Measurements from ENCODE around the gene DLAT. TPM values are rescaled to one million over a fixed set of nuclear protein-coding genes. Genes with fewer than 3 reads are reported as not detected.
"Not testable (repeated sequence)": the region's sequence is repeated elsewhere in the genome, so short reads cannot be mapped to it uniquely, and the experiment has no call there.

DLAT gene
- total RNA-seq, 2 experiments from 2014 or later = 26.2 to 26.7 TPM

DNA sequence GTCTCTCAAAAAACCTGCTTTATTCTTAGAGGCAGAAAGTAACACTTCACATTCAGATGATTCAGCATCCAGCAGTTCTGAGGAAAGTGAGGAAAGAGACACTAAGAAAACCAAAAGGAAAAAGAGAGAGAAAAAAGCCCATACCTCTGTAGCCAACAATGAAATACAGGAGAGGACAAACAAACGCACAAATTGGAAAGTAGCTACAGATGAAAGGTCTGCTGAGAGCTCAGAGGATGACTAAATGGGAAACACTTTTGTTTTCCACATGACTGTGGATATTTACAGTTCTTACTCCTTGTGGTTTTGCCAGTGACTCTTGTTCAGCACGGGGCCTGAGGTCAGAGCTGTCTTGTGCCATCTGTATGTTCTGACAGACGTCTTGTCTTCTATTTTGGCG is 57.5 kb downstream of the DLAT start:
- peaks cover 49% of the 10 kb centered on the region for H3K4me1 Mint-ChIP-seq
- peak; percentile 21 for DNase-seq
- peaks cover 75% of the 10 kb centered on the region for H3K36me3 Mint-ChIP-seq (ENCODE audit: low read depth)
- no peaks in the 10 kb centered on the region for H3K9me3 Mint-ChIP-seq
- H3K27ac Mint-ChIP-seq = peak overlapping the region; percentile 50
- CTCF ChIA-PET = interaction anchor here (1.0 to 1.2 kb wide), 3 partner anchors 8 to 151 kb away, joined by 3 to 4 read pairs (median 4); partner anchors contain the start of gene NKAPD1
- POLR2A ChIA-PET = interaction anchor here (0.6 to 1.6 kb wide), 3 partner anchors 8 to 151 kb away, joined by 3 to 7 read pairs (median 5); partner anchors contain the start of genes NKAPD1 and PIH1D2
- H3K27me3 Mint-ChIP-seq = no peaks in the 10 kb centered on the region
- no peak overlapping the region for H3K4me3 Mint-ChIP-seq

DNA sequence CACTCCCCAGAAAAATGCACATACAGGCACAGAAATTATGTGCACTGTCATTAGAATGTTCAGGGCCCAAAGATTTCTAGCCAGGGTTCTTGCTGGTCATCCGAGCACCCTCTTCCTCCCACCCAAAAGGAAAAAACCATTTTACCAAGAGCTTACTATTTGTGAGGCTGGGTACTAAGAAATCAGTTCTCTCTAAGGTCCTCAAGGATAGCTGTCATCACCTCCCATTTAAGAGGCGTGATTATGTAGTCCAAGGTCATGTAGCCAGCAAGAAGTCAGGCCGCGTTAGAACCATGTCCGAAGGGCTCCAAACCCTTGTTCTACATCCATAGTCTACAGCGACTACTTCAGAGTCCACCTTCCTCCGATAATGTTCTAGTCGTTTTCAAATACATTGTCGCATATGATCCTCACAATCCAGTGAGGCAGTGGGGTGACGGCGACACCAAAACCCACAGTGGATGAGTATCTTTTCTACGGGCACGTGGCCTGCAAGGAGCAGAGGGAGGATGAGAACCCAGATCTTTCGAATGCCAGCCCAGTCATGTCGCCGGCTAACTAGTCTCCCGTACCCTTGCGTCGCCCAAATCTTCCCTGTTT is 60.7 kb downstream of the DLAT start:
- Mint-ChIP-seq H3K27me3 (no peaks in the 10 kb centered on the region), H3K36me3 (ENCODE audit: low read depth) (peaks cover 78% of the 10 kb centered on the region)
- CTCF ChIA-PET = interaction anchor here (0.6 to 1.5 kb wide), 3 partner anchors 8 to 154 kb away, joined by 3 to 7 read pairs (median 3); no protein-coding TSS in a partner anchor

GRCh38 chr11:112086422-112087191 is 61.4 kb downstream of the DLAT start, which contains the start of the genes SDHD and TIMM8B:
TSS of gene SDHD (plus strand) at chr11:112086873. CDS start at chr11:112086908, 35 bp downstream.
TSS of gene TIMM8B (minus strand) at chr11:112086756. CDS start at chr11:112086723, 33 bp downstream.
- POLR2A ChIA-PET = interaction anchor here (0.6 to 3.2 kb wide), 10 partner anchors 10 to 319 kb away, joined by 3 to 30 read pairs (median 3); partner anchors contain the start of genes DLAT, NKAPD1 and PIH1D2
- H3K27me3 Mint-ChIP-seq = no peaks in the 10 kb centered on the region
- peaks cover 72% of the 10 kb centered on the region for H3K4me1 Mint-ChIP-seq
- DNase-seq = peak; percentile 96
- peaks cover 83% of the 10 kb centered on the region for H3K36me3 Mint-ChIP-seq (ENCODE audit: low read depth)
- H3K27ac Mint-ChIP-seq = peak within 1 kb of the TSS; percentile 96
- no peaks in the 10 kb centered on the region for H3K9me3 Mint-ChIP-seq
- peak within 1 kb of the TSS; percentile 100 for H3K4me3 Mint-ChIP-seq
- CTCF ChIA-PET = interaction anchor here (0.6 to 1.5 kb wide), 3 partner anchors 9 to 155 kb away, joined by 3 to 7 read pairs (median 3); no protein-coding TSS in a partner anchor

More for the DNA sequence above, 60.7 kb downstream of the DLAT start:
- Mint-ChIP-seq H3K4me3 (peak overlapping the region; percentile 100), H3K4me1 (peaks cover 70% of the 10 kb centered on the region), H3K27ac (peak overlapping the region; percentile 96), H3K9me3 (no peaks in the 10 kb centered on the region)
- POLR2A ChIA-PET = interaction anchor here (1.0 to 3.2 kb wide), 7 partner anchors 10 to 159 kb away, joined by 3 to 30 read pairs (median 4); partner anchors contain the start of genes DLAT, NKAPD1 and PIH1D2
- DNase-seq = peak; percentile 56

DNA sequence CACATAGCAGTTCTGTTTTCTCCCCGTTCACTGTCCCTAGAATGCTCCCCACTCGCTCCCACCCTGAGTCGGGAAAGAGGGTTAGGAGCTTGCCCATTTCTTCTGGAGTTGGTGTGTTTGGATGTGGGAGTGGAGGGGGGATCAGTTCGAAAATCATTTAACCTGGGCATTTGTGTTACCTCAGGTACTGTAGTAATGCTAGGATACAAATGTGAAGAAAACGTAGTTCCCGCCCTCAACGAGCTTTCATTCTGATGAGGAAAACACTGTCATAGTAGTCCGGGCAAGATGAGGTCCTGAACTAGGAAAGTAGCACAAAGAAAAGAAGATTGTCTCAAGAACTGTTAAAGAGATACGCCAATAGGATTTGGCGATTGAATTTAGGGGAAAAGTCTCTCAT is 62.0 kb downstream of the DLAT start:
- no peaks in the 10 kb centered on the region for H3K9me3 Mint-ChIP-seq
- peaks cover 69% of the 10 kb centered on the region for H3K4me1 Mint-ChIP-seq
- peak overlapping the region; percentile 96 for H3K27ac Mint-ChIP-seq
- H3K36me3 Mint-ChIP-seq (ENCODE audit: low read depth) = peaks cover 86% of the 10 kb centered on the region
- H3K4me3 Mint-ChIP-seq = peak overlapping the region; percentile 100
- H3K27me3 Mint-ChIP-seq = no peaks in the 10 kb centered on the region
- DNase-seq = no peak
- POLR2A ChIA-PET = interaction anchor here (0.6 to 3.2 kb wide), 9 partner anchors 11 to 320 kb away, joined by 3 to 30 read pairs (median 3); partner anchors contain the start of genes NKAPD1 and PIH1D2
- CTCF ChIA-PET = interaction anchor here (1.5 kb wide), 1 partner anchor 155 kb away, joined by 7 read pairs; no protein-coding TSS in a partner anchor

- CTCF ChIA-PET = interaction anchor here (0.6 kb wide), 1 partner anchor 18 kb away, joined by 3 read pairs; no protein-coding TSS in a partner anchor
- POLR2A ChIA-PET = not testable (repeated sequence)
Measured at GRCh38 chr11:112095302-112095701, 70.1 kb downstream of the DLAT start.

GRCh38 chr11:112096194-112096593 is 71.0 kb downstream of the DLAT start:
- Mint-ChIP-seq H3K36me3 (ENCODE audit: low read depth) (peaks cover 38% of the 10 kb centered on the region), H3K27ac (no peak overlapping the region), H3K9me3 (no peaks in the 10 kb centered on the region), H3K4me1 (peaks cover 4% of the 10 kb centered on the region), H3K4me3 (no peak overlapping the region), H3K27me3 (no peaks in the 10 kb centered on the region)
- CTCF ChIA-PET = interaction anchor here (0.6 kb wide), 1 partner anchor 21 kb away, joined by 3 read pairs; no protein-coding TSS in a partner anchor
- DNase-seq = no peak
- POLR2A ChIA-PET = no interaction called here

More at GRCh38 chr11:112095302-112095701, 70.1 kb downstream of the DLAT start:
- H3K9me3 Mint-ChIP-seq, H3K4me3 Mint-ChIP-seq, DNase-seq, H3K27ac Mint-ChIP-seq, H3K27me3 Mint-ChIP-seq, H3K4me1 Mint-ChIP-seq: not testable (repeated sequence)
- peaks cover 46% of the 10 kb centered on the region for H3K36me3 Mint-ChIP-seq (ENCODE audit: low read depth)

DNA sequence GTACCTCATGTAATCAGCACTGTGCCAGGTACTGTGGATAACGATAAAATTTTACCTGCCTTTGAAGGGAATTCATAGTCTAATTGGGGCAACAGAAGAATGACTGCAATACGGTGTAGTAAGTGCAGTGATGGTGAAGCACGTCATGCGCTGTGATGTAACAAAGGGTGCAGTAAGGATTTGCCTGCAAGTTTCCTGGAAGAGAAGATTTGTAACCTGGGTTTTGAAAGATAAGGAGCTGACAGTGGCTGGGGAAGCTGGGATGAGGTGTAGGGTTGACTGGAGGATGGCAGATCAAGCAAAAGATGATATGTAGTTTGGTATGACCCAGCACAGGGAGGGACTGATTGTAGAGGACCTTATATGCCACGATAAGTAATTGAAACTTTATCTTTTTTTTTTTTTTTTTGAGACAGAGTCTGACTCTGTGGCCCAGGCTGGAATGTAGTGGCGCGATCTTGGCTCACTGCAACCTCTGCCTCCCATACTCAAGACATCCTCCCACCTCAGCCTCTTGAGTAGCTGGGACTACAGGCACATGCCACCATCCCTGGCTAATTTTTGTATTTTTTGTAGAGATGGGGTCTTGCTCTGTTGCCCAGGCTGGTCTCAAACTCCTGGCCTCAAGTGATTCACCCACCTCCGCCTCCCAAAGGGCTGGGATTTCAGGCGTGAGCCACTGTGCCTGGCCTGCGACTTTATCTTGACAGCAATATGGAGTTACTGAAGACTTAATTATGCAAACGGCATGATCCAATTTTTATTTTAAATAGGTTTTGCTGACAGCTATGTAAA is 72.7 kb downstream of the DLAT start:
- ChIA-PET CTCF (interaction anchor here (0.6 kb wide), 1 partner anchor 16 kb away, joined by 6 read pairs; no protein-coding TSS in a partner anchor), POLR2A (no interaction called here)
- no peak for DNase-seq

GRCh38 chr11:112100462-112100861 is 75.3 kb downstream of the DLAT start:
- no peaks in the 10 kb centered on the region for H3K9me3 Mint-ChIP-seq
- H3K4me3 Mint-ChIP-seq = no peak overlapping the region
- POLR2A ChIA-PET = no interaction called here
- CTCF ChIA-PET = interaction anchor here (0.7 kb wide), 1 partner anchor 180 kb away, joined by 3 read pairs; no protein-coding TSS in a partner anchor
- no peaks in the 10 kb centered on the region for H3K27me3 Mint-ChIP-seq
- no peak overlapping the region for H3K27ac Mint-ChIP-seq
- no peaks in the 10 kb centered on the region for H3K4me1 Mint-ChIP-seq
- peaks cover 14% of the 10 kb centered on the region for H3K36me3 Mint-ChIP-seq (ENCODE audit: low read depth)
- DNase-seq = no peak

More for the DNA sequence above, 72.7 kb downstream of the DLAT start:
- H3K36me3 Mint-ChIP-seq (ENCODE audit: low read depth) = peaks cover 22% of the 10 kb centered on the region
- no peaks in the 10 kb centered on the region for H3K9me3 Mint-ChIP-seq
- no peaks in the 10 kb centered on the region for H3K4me1 Mint-ChIP-seq
- no peak overlapping the region for H3K27ac Mint-ChIP-seq
- no peak overlapping the region for H3K4me3 Mint-ChIP-seq
- no peaks in the 10 kb centered on the region for H3K27me3 Mint-ChIP-seq

GRCh38 chr11:112103446-112103845 is 78.2 kb downstream of the DLAT start:
- H3K36me3 Mint-ChIP-seq (ENCODE audit: low read depth) = no peaks in the 10 kb centered on the region
- H3K27me3 Mint-ChIP-seq = no peaks in the 10 kb centered on the region
- POLR2A ChIA-PET = no interaction called here
- H3K27ac Mint-ChIP-seq = no peak overlapping the region
- no peak for DNase-seq
- CTCF ChIA-PET = interaction anchor here (1.0 to 1.8 kb wide), 3 partner anchors 9 to 118 kb away, joined by 3 to 5 read pairs (median 3); no protein-coding TSS in a partner anchor
- no peak overlapping the region for H3K4me3 Mint-ChIP-seq
- H3K4me1 Mint-ChIP-seq = no peaks in the 10 kb centered on the region
- no peaks in the 10 kb centered on the region for H3K9me3 Mint-ChIP-seq

- no peak for DNase-seq
- no peak overlapping the region for H3K27ac Mint-ChIP-seq
- POLR2A ChIA-PET = no interaction called here
Measured at GRCh38 chr11:112106070-112106469, 80.9 kb downstream of the DLAT start.

More at GRCh38 chr11:112106070-112106469, 80.9 kb downstream of the DLAT start:
- no peaks in the 10 kb centered on the region for H3K27me3 Mint-ChIP-seq
- CTCF ChIA-PET = interaction anchor here (0.8 to 1.4 kb wide), 2 partner anchors 8 to 14 kb away, joined by 3 to 5 read pairs; no protein-coding TSS in a partner anchor
- H3K4me3 Mint-ChIP-seq = no peak overlapping the region
- H3K9me3 Mint-ChIP-seq = no peaks in the 10 kb centered on the region
- H3K36me3 Mint-ChIP-seq (ENCODE audit: low read depth) = peaks cover 6% of the 10 kb centered on the region
- no peaks in the 10 kb centered on the region for H3K4me1 Mint-ChIP-seq

Data from activated CD4-positive, alpha-beta memory T cell treated with anti-CD3 and anti-CD28 coated beads, Interleukin-2, amount 10 ng/mL, durations not matched to agents 7 days and 5 days (primary cell).